Measurements from ENCODE around the gene SLC16A5. TPM values are rescaled to one million over a fixed set of nuclear protein-coding genes. Genes with fewer than 3 reads are reported as not detected.
A peak's percentile ranks its signal among the peaks of the same experiment; 100 is the strongest.

SLC16A5 gene
- total and polyA plus RNA-seq, 12 donors = 3.6 to 17.4 (median 11.9) TPM

DNA sequence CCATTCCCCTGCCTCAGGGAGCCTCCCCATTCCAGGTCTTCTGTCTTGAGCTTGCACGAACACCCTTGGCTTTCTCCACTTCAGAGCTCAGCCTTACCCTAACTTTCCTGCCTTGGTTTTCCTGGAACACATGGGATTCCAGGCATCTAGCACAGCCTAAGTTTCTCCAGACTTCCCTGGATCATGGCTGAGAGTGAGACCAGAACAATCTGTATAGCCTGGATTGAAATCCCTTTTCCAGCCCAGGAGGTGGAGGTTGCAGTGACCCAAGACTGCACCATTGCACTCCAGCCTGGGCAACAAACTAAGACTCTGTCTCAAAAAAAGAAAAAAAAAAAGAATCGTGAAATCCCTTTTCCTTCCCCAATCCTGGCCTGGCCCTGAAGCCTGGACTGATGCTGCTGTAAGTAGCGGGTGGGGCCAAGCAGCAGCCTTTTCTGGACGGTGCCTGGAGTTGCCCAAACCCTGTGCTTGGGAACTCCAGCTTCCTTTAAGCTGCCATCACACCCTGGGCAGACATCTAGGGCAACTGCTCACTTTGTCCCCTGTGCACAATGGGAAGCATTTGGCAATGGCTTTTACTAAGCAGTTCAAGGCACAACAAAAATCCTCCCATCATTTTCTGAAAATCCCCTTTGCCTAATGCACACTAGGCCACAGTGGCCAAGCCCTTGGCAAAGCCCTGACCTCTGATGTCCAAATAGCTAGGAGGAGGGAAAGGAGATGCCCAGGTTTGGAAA, 12.0 kb upstream of the SLC16A5 start:
- Histone ChIP-seq H3K4me1 (peaks cover 7 to 59% (median 35%) of the 10 kb centered on the region in 9 donors), H3K9me3 (no peaks in the 10 kb centered on the region), H3K27me3 (no peaks in the 10 kb centered on the region), H3K36me3 (no peaks in the 10 kb centered on the region), H3K27ac (peak overlapping the region in 2 of 10 donors; percentile 2 to 90), H3K4me3 (no peak overlapping the region)
- TF ChIP-seq, protein P1, sequence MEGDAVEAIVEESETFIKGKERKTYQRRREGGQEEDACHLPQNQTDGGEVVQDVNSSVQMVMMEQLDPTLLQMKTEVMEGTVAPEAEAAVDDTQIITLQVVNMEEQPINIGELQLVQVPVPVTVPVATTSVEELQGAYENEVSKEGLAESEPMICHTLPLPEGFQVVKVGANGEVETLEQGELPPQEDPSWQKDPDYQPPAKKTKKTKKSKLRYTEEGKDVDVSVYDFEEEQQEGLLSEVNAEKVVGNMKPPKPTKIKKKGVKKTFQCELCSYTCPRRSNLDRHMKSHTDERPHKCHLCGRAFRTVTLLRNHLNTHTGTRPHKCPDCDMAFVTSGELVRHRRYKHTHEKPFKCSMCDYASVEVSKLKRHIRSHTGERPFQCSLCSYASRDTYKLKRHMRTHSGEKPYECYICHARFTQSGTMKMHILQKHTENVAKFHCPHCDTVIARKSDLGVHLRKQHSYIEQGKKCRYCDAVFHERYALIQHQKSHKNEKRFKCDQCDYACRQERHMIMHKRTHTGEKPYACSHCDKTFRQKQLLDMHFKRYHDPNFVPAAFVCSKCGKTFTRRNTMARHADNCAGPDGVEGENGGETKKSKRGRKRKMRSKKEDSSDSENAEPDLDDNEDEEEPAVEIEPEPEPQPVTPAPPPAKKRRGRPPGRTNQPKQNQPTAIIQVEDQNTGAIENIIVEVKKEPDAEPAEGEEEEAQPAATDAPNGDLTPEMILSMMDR (IDR thresholded peaks at IDR 0.05) = no peak
- intact Hi-C loops (cut with DNase I) = loop anchor here in 1 of 10 donors (5.0 kb wide), 1 partner anchor 37 kb away; no protein-coding TSS in a partner anchor
- 60 to 63% methylated on average over 4 of the region's 4 CpGs for WGBS, 2 donors
- DNase-seq (no peak), ATAC-seq (no peak)

DNA sequence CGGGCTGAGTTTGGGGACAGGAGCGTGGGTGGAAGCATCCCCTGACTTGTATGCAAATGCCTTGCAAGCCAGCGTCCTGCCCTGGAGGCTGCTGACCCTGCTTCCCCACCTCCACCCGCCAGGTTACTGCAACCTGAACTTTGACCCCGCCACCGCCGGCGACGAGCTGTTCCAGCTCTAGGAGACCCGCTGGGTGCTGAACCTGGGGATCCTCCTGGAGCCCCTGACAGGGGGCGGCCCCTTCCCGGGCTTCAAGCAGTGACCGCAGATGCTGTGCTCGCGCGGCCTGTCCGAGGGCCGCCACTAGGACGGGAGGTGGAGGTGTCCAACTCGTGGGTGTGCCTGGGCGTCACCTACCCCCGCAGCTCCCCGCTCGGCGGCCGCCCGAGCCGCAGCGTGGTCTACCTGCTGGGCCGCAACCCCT, 10.7 kb upstream of the SLC16A5 start:
- peaks cover 7 to 48% (median 33%) of the 10 kb centered on the region in 9 donors for H3K4me1 ChIP-seq
- no peaks in the 10 kb centered on the region for H3K27me3 ChIP-seq
- H3K36me3 ChIP-seq = no peaks in the 10 kb centered on the region
- WGBS, 2 donors = 30 to 36% methylated on average over 26 to 30 of the region's 30 CpGs
- TF ChIP-seq, protein P1 (IDR thresholded peaks at IDR 0.05) = no peak
- intact Hi-C loops (cut with DNase I) = loop anchor here in 1 of 10 donors (5.0 kb wide), 1 partner anchor 35 kb away; no protein-coding TSS in a partner anchor
- ATAC-seq (peak in 4 of 8 donors; percentile 1 to 62 (median 14)), DNase-seq (no peak)
- no peaks in the 10 kb centered on the region for H3K9me3 ChIP-seq
- H3K27ac ChIP-seq = peak overlapping the region; percentile 70 to 90 (median 88)
- peak overlapping the region in 9 of 10 donors; percentile 24 to 57 (median 53) for H3K4me3 ChIP-seq

DNA sequence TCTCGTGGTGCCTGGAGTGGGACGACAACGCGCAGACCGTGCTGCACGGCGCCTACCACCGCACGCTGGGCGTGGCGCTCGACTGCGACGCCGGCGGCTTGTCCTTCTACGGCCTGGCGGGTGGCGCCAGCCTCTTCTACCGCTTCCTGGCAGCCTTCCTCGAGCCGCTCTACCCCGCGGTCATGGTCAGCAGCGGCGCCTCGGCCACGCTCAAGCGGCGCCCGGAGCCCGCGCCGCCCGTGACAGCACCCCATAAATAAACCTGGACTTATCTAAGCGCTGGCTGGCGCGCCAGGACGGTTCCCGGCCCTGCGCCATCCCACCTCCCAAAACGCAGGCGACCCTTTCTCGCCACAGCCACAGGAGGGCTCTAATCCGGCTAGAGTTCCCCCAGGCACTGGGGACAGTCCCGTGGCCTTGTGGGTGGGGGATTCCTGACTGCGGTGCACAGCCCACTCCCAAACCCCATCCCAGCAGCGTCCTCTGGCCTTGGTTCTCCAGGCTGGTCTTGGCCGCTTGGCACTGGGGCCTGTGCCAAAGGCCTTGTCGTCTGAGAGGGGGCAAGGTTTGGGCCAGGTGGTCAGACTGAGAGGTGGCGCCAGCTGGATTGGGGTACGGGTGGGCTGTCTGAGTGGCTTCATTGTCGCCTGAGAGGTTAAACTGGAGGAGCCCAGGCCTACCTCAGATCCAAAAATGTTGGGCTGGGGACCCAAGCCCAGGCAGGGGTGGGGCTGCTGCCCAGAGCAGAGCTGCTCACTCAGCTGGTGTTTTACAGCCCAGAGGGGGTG, 10.1 kb upstream of the SLC16A5 start:
- peak; percentile 78 to 84 for DNase-seq
- no peaks in the 10 kb centered on the region for H3K9me3 ChIP-seq
- intact Hi-C loops (cut with DNase I) = loop anchor here in 1 of 10 donors (5.0 kb wide), 1 partner anchor 35 kb away; no protein-coding TSS in a partner anchor
- peak; percentile 87 to 93 (median 90) for ATAC-seq
- peak overlapping the region; percentile 70 to 90 (median 88) for H3K27ac ChIP-seq
- 5 to 7% methylated on average over 50 to 53 of the region's 53 CpGs for WGBS, 2 donors
- TF ChIP-seq, protein P1 (IDR thresholded peaks at IDR 0.05) = peak in 7 of 9 donors; percentile 25 to 59 (median 35)
- no peaks in the 10 kb centered on the region for H3K27me3 ChIP-seq
- H3K4me3 ChIP-seq = peak overlapping the region in 9 of 10 donors; percentile 24 to 57 (median 53)
- no peaks in the 10 kb centered on the region for H3K36me3 ChIP-seq
- H3K4me1 ChIP-seq = peaks cover 7 to 42% (median 28%) of the 10 kb centered on the region in 9 donors
